DMS 273 treated with DMSO at 0.1 percent for 48 hours (cell line): ENCODE results near the gene MAJIN.
"Not testable (repeated sequence)": the region's sequence is repeated elsewhere in the genome, so short reads cannot be mapped to it uniquely, and the experiment has no call there.

Source experiments
- DNase-seq: peaks from one replicate; lab custom pipeline; 2025; lab: John Stamatoyannopoulos, UW

MAJIN gene

GRCh38 chr11:64971421-64972233 lies at the start of gene MAJIN:
MAJIN (minus strand) TSS chr11:64972108; CDS start chr11:64959405, 12,703 bp downstream.
- no peak for DNase-seq

GRCh38 chr11:65021509-65021908 lies 49.6 kb upstream of the MAJIN start:
- DNase-seq, result no peak

GRCh38 chr11:65021003-65021402 lies 49.1 kb upstream of the MAJIN start:
- DNase-seq, result no peak

GRCh38 chr11:65019824-65020223 lies 47.9 kb upstream of the MAJIN start:
- DNase-seq, result no peak

- no peak for DNase-seq
Observed at GRCh38 chr11:65017937-65018336, 46.0 kb upstream of the MAJIN start.

- DNase-seq, result no peak
Observed at GRCh38 chr11:65016705-65017104, 44.8 kb upstream of the MAJIN start.

- no peak for DNase-seq
Observed at GRCh38 chr11:65014726-65015227, 42.9 kb upstream of the MAJIN start.

- DNase-seq, result peak; percentile 62
Observed at GRCh38 chr11:65013888-65014725, 42.2 kb upstream of the MAJIN start, which contains the start of gene ARL2. ARL2 (plus strand) TSS chr11:65014160; CDS start chr11:65014208, 48 bp downstream.

GRCh38 chr11:65013130-65013887 lies 41.4 kb upstream of the MAJIN start:
- DNase-seq, result peak; percentile 64

GRCh38 chr11:65008873-65009272 lies 37.0 kb upstream of the MAJIN start:
- no peak for DNase-seq

GRCh38 chr11:65008016-65008415 lies 36.1 kb upstream of the MAJIN start:
- no peak for DNase-seq

- not testable (repeated sequence) for DNase-seq
Observed at GRCh38 chr11:65003968-65004367, 32.1 kb upstream of the MAJIN start.

GRCh38 chr11:65003282-65003681 lies 31.4 kb upstream of the MAJIN start:
- DNase-seq, result no peak

- no peak for DNase-seq
Observed at GRCh38 chr11:65002706-65003105, 30.8 kb upstream of the MAJIN start.

- no peak for DNase-seq
Observed at GRCh38 chr11:64999478-64999877, 27.6 kb upstream of the MAJIN start.

GRCh38 chr11:64998690-64999431 lies 27.0 kb upstream of the MAJIN start:
- DNase-seq, result no peak

- DNase-seq, result no peak
Observed at GRCh38 chr11:64998141-64998540, 26.2 kb upstream of the MAJIN start.

GRCh38 chr11:64996710-64997380 lies 24.9 kb upstream of the MAJIN start, which contains the start of gene BATF2:
BATF2 (minus strand) TSS chr11:64996971; CDS start chr11:64996914, 57 bp downstream.
- DNase-seq, result peak; percentile 61

- DNase-seq, result no peak
Observed at GRCh38 chr11:64996327-64996709, 24.4 kb upstream of the MAJIN start.

- DNase-seq, result no peak
Observed at GRCh38 chr11:64994318-64994717, 22.4 kb upstream of the MAJIN start.
